Measurements from ENCODE around the gene RNF214. TPM values are rescaled to one million over a fixed set of nuclear protein-coding genes. Genes with fewer than 3 reads are reported as not detected.

Gene RNF214
- total and polyA plus RNA-seq, 2 of the 13 experiments (the other 11 are each of a cell fraction or from before 2014, with no cell fraction given) = 10.7 to 12.6 TPM

DNA sequence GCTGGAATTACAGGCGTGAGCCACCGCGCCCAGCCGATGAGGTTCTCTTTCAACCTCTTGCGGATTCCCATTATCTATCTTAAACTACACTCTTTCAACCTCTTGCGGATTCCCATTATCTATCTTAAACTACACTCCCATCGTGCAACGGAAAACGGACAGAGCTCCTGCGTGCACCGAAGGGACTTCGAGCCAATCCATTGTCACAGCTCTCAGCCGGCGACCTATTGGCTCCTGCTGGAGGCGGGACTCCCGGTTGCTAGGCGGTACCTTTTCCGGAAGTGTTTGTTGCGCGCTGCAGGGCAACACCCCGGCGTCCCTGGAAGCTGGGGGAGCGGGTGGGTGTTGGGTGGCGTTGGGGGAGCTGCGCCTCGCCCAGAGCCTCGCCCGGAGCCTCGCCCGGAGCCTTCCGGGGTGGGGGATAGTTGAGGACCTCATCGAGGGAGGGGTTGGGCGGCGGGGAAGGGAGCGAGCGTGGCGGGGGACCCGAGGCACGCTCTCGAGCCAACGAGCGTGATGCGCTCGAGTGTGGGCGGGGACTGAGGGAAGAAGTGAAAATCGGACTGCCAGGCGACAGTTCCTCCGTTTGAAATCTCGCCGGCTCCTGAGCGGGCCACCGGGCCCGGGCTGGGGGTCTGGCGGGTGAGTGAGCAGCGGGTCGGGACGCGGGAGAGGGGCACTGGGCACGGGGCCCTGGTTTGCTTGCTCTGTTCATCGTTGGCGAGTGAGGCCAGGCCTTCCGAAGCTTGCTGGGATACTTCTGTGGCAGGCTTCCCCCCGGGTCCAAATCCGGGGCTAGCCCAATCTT, 95.3 kb downstream of the RNF214 start, which contains the start of gene CEP164 (continued):
- TF ChIP-seq E2F1 (CRISPR knock-in tag; IDR thresholded peaks at IDR 0.05) = no peak
- TF ChIP-seq U2AF2 (IDR thresholded peaks at IDR 0.05; ENCODE audit: low read depth, low read length) = no peak
- TF ChIP-seq ZNF10 (CRISPR knock-in tag; IDR thresholded peaks at IDR 0.05; ENCODE audit: borderline replicate concordance, low read depth) = no peak
- TF ChIP-seq AHR (CRISPR knock-in tag; IDR thresholded peaks at IDR 0.05) = no peak
- no peak for TF ChIP-seq RELA (CRISPR knock-in tag; IDR thresholded peaks at IDR 0.05)
- peak; percentile 59; the same call in 1 of the 2 replicates for TF ChIP-seq MEIS2 (CRISPR knock-in tag; IDR thresholded peaks at IDR 0.05)
- TF ChIP-seq SOX6 (IDR thresholded peaks at IDR 0.05) = no peak
- TF ChIP-seq SOX6 (CRISPR knock-in tag; IDR thresholded peaks at IDR 0.05) = peak; percentile 60; the same call in 1 of the 2 replicates
- TF ChIP-seq ZNF703 (CRISPR knock-in tag; IDR thresholded peaks at IDR 0.05; ENCODE audit: borderline replicate concordance) = no peak
- TF ChIP-seq HNRNPLL (IDR thresholded peaks at IDR 0.05; ENCODE audit: low read depth, low read length, poor library complexity, severe bottlenecking) = peak; percentile 70
- TF ChIP-seq, protein P1, sequence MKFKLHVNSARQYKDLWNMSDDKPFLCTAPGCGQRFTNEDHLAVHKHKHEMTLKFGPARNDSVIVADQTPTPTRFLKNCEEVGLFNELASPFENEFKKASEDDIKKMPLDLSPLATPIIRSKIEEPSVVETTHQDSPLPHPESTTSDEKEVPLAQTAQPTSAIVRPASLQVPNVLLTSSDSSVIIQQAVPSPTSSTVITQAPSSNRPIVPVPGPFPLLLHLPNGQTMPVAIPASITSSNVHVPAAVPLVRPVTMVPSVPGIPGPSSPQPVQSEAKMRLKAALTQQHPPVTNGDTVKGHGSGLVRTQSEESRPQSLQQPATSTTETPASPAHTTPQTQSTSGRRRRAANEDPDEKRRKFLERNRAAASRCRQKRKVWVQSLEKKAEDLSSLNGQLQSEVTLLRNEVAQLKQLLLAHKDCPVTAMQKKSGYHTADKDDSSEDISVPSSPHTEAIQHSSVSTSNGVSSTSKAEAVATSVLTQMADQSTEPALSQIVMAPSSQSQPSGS (CRISPR knock-in tag; IDR thresholded peaks at IDR 0.05) = no peak
- TF ChIP-seq ZNF3 (CRISPR knock-in tag; IDR thresholded peaks at IDR 0.05) = no peak
- TF ChIP-seq MXD4 (CRISPR knock-in tag; IDR thresholded peaks at IDR 0.05) = no peak; the same call in 1 of the 2 replicates
- peak; percentile 91; the same call in 1 of the 2 replicates for TF ChIP-seq SIN3A (IDR thresholded peaks at IDR 0.05; ENCODE audit: borderline replicate concordance, low read depth, low read length)
- no peak for TF ChIP-seq KIAA2018 (CRISPR knock-in tag; IDR thresholded peaks at IDR 0.05; ENCODE audit: borderline replicate concordance)
- no peak for TF ChIP-seq RAD51 (IDR thresholded peaks at IDR 0.05; ENCODE audit: borderline replicate concordance)
- TF ChIP-seq TCF7 (IDR thresholded peaks at IDR 0.05; ENCODE audit: low read depth) = no peak
- TF ChIP-seq PHF21A (CRISPR knock-in tag; IDR thresholded peaks at IDR 0.05) = peak; percentile 29; the same call in 1 of the 2 replicates
- TF ChIP-seq TAF15 (IDR thresholded peaks at IDR 0.05; ENCODE audit: low read depth, low read length, poor library complexity, severe bottlenecking) = no peak
- no peak for TF ChIP-seq ZNF775 (CRISPR knock-in tag; IDR thresholded peaks at IDR 0.05; ENCODE audit: borderline replicate concordance)

Measured in HepG2 (cell line).